Tibial artery (tissue), 4 donors: ENCODE results near the gene FOS.
"Not testable (repeated sequence)": the region's sequence is repeated elsewhere in the genome, so short reads cannot be mapped to it uniquely, and the experiment has no call there.

Source experiments
- DNase-seq, 2 donors: peaks; one replicate each; pipeline ENCODE4 v3.0.0-alpha.2; 2019
- H3K27ac ChIP-seq, 2 donors: fragments of 200-600 bp; sonication (generic) in 1 of 2; 1 replicate in 1 of 2; 2 replicates in 1 of 2; pipeline ENCODE4 v1.5.1; 2018 to 2019; ENCODE audit warnings: mild to moderate bottlenecking in 1 of 2
- H3K27me3 ChIP-seq, 2 donors: fragments of 200-600 bp; sonication (generic) in 1 of 2; one replicate each; pipeline versions ENCODE4 v1.5.1 to v1.6.0; 2016 to 2019
- H3K36me3 ChIP-seq, 3 donors: fragments of 200-600 bp; sonication (generic) in 2 of 3; one replicate each; pipeline ENCODE4 v1.5.1; 2016 to 2019; ENCODE audit warnings: mild to moderate bottlenecking in 2 of 3
- H3K4me1 ChIP-seq, 4 donors: fragments of 200-600 bp; sonication (generic) in 2 of 4; 1 replicate in 3 of 4; 2 replicates in 1 of 4; pipeline ENCODE4 v1.5.1; 2016 to 2019
- H3K4me3 ChIP-seq, 2 donors: fragments of 200-600 bp; sonication (generic) in 1 of 2; 1 replicate in 1 of 2; 2 replicates in 1 of 2; pipeline ENCODE4 v1.5.1; 2018 to 2019; ENCODE audit warnings: mild to moderate bottlenecking in 2 of 2
- H3K9me3 ChIP-seq, 3 donors: fragments of 200-600 bp; sonication (generic) in 1 of 3; one replicate each; pipeline ENCODE4 v1.5.1; 2016 to 2019
- CTCF ChIP-seq, 2 experiments: fragments of 200-600 bp in 1 of 2; fragments of 450-650 bp in 1 of 2; IDR thresholded peaks; one replicate each; pipeline ENCODE4 v1.5.1; 2017 to 2019; ENCODE audit warnings: antibody characterized with exemption in 2 of 2, mild to moderate bottlenecking in 1 of 2, moderate library complexity in 1 of 2
- intact Hi-C: fragments of 100-400 bp; cut with DNase I; formaldehyde crosslinking; loops from one replicate; pipeline ENCODE4 v1.15.0; 2023; ENCODE audit warnings: low total_unique reads

The FOS gene

GRCh38 chr14:75232597-75232996 is 46.0 kb upstream of the FOS start:
- TF ChIP-seq CTCF (IDR thresholded peaks at IDR 0.05) = no peak
- Histone ChIP-seq H3K4me3 (no peak overlapping the region), H3K4me1 (peaks cover 0 to 22% (median 3%) of the 10 kb centered on the region in 4 donors), H3K9me3 (no peaks in the 10 kb centered on the region), H3K27ac (no peak overlapping the region), H3K27me3 (no peaks in the 10 kb centered on the region), H3K36me3 (no peaks in the 10 kb centered on the region)
- intact Hi-C loops = loop anchor here (5.0 kb wide), 1 partner anchor 35 kb away; no protein-coding TSS in a partner anchor
- no peak for DNase-seq

- no peak for TF ChIP-seq CTCF (IDR thresholded peaks at IDR 0.05)
- Histone ChIP-seq H3K4me1 (peaks cover 0 to 41% (median 16%) of the 10 kb centered on the region in 4 donors), H3K9me3 (no peaks in the 10 kb centered on the region), H3K4me3 (no peak overlapping the region), H3K36me3 (no peaks in the 10 kb centered on the region), H3K27me3 (no peaks in the 10 kb centered on the region), H3K27ac (peak overlapping the region; percentile 54)
- intact Hi-C loops = loop anchor here (5.0 kb wide), 3 partner anchors 37 to 107 kb away; partner anchors contain the start of gene NEK9
- peak; percentile 61 to 81 for DNase-seq
Observed at GRCh38 chr14:75234173-75235115, 44.2 kb upstream of the FOS start.

- Histone ChIP-seq H3K4me1 (peaks cover 0 to 48% (median 20%) of the 10 kb centered on the region in 4 donors), H3K27ac (peak overlapping the region; percentile 54)
- intact Hi-C loops = loop anchor here (5.0 kb wide), 2 partner anchors 53 to 108 kb away; partner anchors contain the start of gene NEK9
- not testable (repeated sequence) for H3K27me3 ChIP-seq, H3K9me3 ChIP-seq, H3K4me3 ChIP-seq, H3K36me3 ChIP-seq, DNase-seq
Observed at GRCh38 chr14:75235198-75235597, 43.4 kb upstream of the FOS start.

GRCh38 chr14:75236467-75236866 is 42.2 kb upstream of the FOS start:
- intact Hi-C loops = loop anchor here (5.0 kb wide), 2 partner anchors 54 to 109 kb away; partner anchors contain the start of gene NEK9
- no peak for DNase-seq
- Histone ChIP-seq H3K4me1 (peaks cover 0 to 48% (median 20%) of the 10 kb centered on the region in 4 donors), H3K27me3 (no peaks in the 10 kb centered on the region), H3K36me3 (no peaks in the 10 kb centered on the region), H3K27ac (peak overlapping the region; percentile 92), H3K9me3 (no peaks in the 10 kb centered on the region), H3K4me3 (no peak overlapping the region)
- no peak for TF ChIP-seq CTCF (IDR thresholded peaks at IDR 0.05)

- no peak for DNase-seq
- Histone ChIP-seq H3K4me3 (no peak overlapping the region), H3K36me3 (no peaks in the 10 kb centered on the region), H3K4me1 (peaks cover 0 to 49% (median 20%) of the 10 kb centered on the region in 4 donors), H3K27ac (peak overlapping the region; percentile 92), H3K9me3 (no peaks in the 10 kb centered on the region), H3K27me3 (no peaks in the 10 kb centered on the region)
- intact Hi-C loops = loop anchor here (5.0 kb wide), 2 partner anchors 55 to 110 kb away; partner anchors contain the start of gene NEK9
- TF ChIP-seq CTCF (IDR thresholded peaks at IDR 0.05) = no peak
Observed at GRCh38 chr14:75236901-75237419, 41.7 kb upstream of the FOS start.
